GM19395 (cell line): ENCODE data around the gene LMCD1.

ENCODE experiments used
- ATAC-seq: cut with Tn5 transposase; IDR thresholded peaks from one replicate; pipeline ENCODE4 v1.9.1; 2021; ENCODE audit warnings: mild to moderate bottlenecking, moderate library complexity; ENCODE audit not compliant: unreplicated experiment

LMCD1 gene

DNA sequence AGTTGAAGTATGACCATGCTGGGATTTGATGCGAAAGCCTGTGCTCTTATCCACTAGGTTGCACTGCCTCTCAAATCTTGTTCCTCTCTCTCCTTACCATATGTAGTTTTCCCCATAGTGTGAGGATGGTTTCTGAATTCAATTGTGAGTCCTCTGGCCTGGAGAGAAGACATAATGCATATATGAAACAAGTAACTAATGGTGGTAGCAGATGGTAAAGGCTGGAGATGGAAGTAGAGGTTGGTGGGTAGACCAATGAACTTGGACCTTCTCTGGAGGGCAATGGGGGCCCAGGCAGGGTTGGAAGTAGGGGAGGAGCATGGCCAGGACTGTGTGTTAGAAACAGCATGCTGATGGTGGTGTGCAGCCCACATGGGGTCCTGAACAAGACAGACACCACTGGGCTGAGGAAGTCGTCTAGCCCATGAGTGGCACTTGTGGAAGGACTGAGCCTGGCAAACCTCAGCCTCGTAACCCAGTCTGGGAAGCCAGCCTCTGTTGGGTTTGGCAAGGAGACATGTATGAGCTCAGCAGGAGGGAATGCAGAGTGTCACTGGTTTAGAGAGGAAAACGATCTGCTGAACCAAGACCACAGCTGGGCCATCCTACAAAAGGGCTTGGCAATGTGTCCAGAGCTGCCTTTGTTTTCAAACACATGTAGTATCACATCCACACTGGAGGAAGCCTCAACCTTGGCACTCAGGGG is 18.5 kb upstream of the LMCD1 start:
- ATAC-seq, result no peak

DNA sequence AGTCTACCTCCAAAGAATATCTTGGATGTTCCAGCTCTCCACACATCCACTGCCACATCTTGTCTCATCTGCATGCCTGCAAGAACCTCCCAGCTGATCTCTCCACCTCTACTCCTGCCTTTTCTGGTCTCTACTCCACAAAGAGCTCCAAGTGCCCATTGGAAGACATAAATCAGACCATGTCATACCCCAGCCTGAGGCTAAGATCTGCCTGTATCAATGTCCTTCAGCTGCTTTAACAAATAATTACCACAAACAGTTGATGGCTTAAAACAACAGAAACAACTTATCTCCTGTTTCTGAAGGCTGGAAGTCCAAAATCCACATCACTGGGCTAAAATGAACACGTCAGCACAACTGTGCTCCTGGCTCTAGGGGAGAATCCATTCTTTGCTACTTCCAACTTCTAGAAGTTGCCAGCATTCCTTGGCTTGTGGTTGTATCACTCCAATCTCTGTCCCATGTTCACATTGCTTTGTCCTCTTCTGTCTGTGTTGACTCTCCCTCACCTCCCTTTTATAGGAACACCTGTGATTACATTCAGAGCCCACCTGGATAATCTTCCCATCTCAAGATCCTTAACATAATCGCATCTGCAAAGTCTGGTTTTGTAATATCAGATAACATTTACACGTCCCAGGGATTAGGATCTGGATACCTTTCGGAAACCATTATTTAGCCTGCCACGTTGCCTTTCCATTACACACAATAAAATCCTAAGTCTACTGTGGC is 17.0 kb upstream of the LMCD1 start:
- ATAC-seq, result no peak

DNA sequence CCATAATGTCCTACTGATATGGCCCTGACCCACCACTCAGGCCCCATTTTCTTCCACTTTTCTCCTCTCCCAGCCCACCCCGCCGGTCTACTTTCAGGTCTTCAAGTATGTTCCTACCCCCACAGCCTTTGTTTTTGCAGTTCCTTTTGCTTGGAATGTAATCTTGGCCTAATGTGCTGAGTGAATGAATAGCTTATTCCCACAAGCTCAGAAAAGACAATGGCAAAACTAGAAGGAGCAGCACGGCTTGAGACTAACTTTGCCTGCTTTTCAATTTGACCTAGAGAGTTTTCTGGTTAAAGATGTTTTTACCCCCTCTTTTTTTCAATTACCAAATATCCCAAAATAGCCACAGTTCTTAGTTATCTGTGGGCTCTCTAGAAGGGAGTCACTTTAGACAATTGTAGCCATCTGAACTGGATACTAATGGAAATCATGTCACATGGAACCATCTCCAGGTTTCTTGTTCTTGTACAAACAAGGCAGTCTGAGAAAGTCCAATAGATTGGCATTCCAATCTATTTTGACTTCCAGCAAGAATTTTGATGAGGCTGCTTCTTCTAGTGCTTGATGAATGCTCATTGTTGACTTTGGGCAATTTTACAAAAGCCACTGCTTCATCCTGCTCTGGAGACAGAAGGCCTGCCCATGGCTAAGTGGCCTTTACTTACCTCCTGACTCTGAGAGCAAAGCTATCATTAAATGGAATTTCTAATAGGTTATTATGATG is 16.3 kb upstream of the LMCD1 start:
- ATAC-seq, result no peak

DNA sequence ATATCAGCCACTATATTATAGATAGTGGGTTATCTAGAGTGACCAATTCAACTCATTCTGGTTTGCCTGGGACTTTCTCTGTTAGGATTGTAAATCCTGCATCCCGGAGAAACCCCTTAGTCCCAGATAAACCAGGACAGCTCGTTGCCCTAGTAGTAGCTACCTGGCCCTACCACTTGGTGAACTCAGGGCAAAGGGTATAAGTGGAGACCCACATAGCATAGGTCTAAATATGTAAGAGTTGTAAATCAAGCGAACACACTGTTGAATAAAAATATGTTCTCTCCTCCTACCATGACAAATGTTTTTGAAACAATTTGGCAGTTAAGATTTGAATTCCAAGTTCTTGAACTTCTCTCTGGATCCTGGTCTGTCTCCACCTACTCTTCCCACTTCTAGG is 15.7 kb upstream of the LMCD1 start:
- ATAC-seq, result no peak

DNA sequence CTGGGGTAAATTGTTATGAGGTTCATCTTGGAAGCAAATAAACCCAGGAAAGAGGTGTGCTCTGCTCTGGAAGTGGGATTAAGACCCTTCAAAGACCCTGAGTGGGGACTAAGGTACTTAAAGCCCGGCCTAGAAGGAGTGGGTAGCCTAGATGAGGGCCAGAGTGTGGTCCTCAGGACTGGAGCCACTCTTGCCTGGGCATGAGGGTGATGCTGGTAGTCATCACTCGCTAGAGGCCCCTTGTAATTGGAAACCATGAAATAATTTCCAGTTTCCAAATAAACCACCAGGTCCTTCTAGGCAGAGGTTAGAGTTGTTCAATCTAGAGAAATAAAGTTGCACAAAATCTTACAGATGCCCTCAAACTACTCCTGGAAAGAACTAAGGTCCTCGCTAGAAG is 15.2 kb upstream of the LMCD1 start:
- no peak for ATAC-seq

DNA sequence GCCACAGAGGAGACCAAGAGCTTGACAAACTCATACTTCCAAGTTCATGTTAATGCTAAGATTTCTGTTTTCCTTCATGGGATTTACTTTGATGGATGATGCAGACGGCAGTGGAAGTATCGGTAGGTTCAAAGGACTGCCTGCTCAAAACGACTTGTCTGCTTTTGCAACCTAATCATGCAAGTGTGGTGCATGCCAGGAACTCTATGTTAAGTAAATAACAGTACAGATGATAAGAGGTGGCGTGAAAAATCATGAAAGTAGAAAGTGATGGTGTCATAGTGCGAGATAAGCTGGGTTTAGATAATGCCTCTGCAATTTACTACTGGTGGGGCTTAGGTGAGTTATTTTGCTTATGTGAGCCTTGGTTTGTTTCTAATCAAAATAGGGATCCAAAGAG is 14.7 kb upstream of the LMCD1 start:
- ATAC-seq, result no peak

DNA sequence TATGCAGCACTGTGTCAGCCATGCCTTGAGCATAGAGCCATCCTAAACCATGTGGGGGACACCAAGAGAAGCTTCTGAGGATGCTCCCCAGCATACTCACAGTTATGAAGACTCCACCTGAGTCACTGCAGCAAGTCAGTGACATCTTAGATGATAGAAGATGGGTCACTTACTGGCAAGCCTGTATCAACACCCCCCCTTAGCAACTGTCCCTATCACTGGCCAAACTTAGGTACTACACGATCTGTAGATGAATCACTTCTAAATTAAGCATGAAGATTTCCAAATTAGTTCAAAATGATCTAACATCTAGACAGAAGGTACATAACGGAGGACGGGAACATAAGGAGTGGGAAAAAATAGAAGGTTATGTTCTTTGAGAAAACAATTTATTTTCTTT is 13.2 kb upstream of the LMCD1 start:
- no peak for ATAC-seq

DNA sequence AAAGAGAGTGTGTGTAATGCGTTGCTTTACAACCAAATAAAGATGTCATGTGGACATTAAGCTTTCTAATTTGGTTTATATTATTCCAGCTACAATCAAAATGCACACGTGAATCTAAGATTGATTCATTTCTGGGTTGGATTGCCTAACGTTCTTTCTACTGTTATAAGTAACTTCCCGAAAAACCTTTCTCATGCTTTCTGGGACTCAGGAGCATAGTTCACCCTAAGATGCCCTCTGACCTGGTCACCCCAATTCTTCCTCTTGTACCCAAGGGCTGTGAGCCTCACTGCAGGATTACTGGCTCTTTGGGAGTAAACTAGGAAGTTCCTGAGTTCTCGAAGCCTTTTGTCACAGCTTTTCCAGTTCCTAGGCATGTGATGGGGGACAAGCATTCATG is 12.7 kb upstream of the LMCD1 start:
- no peak for ATAC-seq

DNA sequence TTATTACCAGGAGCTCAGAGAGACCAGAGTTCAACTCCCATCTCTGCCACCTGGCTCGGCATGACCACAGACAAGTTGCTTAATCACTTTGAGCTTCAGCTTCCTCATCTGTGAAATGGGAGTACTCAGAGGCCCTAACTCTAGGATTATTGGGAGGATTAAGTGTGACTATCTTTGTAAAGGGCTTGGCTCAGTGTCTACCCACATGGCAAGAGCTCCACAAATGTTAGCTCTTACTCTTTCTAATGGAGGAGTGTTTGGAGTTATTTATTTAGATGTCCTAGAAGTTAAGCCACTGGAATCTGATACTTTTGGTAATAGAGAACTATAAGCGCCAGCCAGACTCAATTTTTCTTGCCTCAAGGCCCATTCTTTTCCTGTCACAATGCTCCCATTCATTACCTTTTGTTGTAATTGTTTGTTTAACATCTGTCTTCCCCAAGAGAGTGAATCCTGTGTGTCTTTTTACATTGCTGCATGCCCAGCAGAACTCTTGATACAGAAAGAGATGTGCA is 12.3 kb upstream of the LMCD1 start:
- no peak for ATAC-seq

DNA sequence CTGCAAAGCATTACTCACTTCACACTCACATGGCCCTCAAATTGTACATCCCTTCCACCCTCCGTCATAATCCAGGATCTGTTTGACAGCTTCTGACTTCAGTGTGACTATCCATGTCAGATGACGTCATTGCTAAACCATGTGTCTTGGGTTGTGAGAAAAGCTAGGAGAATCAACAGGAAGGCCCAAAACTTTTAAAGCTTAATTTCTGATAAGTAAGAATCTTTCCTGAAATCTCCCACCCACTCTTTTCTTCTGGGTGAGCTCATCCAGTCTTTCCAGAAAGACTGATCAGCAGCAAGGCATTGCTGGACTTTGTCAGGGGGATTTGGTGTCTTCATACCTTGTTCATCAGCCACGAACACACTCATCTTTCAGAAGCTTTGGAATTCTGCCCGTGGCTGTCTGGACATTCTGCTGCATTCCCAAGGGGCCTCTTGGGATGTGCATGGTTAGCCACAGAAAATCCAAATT is 11.5 kb upstream of the LMCD1 start:
- no peak for ATAC-seq

DNA sequence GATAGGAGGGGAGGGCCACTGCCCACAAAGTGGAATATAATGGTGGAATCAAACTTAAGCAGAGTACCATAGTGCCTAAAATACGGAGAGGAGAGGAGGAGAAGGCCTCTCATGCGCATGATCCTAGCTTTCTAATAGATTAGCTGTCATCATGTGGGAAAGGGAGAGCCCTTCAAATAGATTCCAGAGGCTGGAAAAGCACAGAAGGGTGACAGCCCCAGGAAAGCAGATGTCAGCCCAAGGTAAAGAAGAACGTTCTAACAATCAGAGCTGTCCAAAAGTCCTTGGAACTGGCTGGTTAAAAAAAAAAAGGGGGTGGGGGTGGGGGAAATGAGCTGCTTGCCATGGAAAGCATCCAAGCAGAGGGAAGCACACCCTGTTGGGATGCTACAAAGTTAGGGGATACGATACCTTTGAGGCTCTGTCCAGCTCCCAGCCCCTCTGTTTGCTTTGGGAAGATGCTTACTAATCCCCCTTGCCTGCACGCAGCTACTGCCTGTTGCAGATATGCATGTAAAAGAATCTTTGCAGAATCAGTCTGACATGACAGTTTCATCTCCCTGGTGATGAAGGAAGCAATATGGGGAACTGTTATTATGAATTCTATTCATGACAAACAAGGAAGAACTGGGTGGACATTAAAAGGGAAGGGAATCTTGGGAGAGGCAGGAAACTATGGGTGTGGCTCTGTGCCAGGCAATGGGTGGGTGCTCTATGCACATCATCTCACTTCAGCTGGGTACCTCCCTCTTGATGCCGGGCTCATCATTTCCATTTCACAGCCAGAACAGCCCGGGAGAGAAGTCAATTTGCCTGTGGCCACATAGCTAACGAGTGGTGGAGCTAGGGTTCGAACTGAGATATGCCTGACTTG is 10.1 kb upstream of the LMCD1 start:
- ATAC-seq, result no peak

DNA sequence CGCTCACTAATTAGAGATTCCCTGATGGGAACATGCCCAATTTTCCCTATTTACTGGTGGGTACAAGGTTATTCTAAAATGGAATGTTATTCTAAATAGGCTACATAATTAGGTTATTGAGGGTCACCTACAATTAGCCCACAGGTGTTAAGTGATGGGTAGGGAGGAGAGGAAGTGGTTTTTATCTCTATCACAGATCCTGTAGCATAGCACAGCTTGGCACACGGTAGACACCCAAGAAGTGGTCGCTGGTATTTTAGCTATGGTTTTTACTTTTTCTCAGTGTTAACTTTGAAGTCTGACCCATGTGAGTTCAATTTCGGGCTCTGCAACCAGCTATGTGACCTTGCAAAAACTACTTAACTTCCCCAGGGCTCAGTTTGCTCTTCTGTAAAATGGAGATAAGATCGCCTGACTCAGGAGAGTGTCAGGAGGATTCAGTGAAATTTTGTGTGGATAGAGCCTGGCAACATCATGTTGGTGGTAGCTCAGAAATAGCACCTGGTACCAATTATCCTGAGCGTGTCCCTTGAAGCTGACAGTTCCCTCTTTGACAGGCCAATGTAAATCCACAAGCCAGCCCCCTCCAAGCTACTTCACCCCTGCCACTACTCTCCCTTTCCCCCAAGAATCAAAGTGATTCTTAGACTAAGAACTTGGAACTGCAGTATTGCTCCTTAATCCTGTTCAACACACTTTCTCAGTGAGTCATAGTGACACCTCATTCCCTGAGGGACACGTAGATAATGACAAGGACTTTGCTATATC is 8.7 kb upstream of the LMCD1 start:
- ATAC-seq, result no peak

DNA sequence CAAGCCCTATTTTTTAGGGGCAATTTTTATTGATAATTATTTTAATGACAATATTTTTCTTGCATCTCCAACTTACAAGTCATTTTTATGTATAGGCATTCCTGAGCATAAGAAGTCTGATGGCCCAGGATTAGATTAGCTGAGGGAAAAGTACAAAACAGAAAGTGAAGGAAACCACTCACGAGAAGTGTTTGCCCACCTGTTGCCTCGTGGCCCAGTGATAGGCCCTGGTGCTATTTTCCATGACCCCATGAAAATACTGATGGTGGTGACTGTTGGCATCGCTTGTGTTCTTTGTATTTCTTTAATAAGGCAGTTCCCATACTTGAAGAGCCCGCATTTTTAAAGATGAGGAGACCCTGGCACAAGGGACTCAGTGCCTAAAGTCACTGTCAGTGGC is 7.9 kb upstream of the LMCD1 start:
- no peak for ATAC-seq

DNA sequence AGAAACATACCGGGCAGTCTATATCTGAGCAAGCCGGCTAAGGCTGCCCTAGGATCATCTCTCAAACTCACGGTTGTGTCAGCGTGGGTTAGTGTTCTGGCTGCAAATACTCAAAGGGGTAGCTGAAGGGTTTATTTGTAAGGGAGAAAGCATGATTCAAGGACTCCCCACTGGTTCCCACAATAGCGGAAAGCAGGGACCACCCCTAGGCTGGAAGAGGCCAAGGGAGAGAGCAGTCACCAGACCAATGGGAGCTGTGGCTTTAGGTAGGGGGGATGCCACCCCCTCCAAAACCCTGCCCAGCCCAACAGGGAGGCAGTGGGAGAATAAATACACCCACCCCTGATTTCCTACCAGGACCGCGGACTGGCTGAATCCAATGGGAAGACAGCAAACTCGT is 7.3 kb upstream of the LMCD1 start:
- ATAC-seq, result no peak

DNA sequence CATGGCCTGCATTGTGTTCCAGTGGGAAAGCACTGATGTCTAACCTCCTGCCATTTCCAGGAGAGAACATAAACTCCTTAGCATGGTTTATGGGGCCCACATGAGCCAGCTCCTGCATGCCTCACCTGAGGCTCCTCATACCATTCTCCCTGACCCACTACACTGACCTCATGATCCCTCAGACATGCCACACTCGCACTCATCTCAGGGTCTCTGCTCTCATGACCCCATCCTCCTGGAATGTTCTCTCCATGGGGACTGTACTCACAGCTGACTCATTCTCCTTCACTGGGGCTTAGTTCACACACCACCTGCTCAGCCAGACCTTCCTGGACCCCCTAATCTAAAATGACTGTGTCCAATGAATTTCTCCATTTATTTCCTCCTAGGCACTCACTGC is 4.0 kb upstream of the LMCD1 start:
- ATAC-seq, result no peak

DNA sequence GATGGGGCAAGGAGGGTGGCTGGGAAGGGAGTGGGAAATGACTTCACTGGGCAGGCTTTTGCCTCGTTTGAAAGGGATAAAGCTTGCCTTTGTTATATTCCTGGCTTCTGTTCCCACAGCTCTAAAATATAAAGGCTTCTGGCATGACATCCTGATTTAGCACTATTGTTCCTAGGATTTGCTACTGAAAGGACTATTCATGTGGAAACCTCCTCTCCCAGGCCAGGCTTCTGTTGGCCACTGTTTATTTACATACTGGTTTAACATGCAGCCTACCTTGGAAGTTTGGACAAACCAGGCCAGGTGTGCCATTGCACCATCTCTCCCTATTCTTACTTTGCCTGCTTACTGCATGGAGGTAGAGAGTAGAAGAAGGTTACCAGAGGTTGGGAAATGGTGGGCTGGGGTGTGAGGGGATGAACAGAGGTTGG is 2.4 kb upstream of the LMCD1 start:
- no peak for ATAC-seq

DNA sequence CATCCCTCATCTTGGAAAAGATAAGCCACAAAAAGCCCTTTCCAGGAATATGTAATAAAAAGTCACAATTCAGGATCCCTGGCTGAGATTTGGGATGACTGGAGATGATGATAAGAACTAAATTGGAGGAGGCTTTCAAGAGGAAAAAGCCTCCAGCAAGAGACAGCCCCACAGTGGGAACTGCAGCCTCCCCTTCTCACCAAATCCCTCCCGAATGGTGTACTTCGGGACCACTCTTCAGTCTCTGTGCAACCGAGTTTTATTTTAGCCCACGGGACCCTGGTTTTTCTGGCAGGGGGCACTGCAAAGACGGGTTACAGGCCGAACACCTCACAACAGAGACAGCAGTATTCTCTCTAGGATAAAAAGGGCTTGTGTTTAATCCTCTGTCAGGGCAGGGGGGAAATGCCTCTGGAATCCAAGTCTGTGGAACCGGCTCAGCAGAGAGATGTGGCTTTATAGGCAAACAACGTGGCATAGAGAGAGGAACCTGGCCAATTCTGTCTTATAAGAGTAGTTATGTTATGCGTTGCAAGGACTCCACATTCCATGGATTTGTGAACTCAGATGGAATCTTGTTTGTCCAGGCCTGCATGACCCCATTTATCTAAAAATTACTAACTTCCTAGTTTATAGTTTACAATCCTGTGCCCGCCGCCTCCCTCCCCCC is 1.2 kb upstream of the LMCD1 start:
- ATAC-seq, result no peak

DNA sequence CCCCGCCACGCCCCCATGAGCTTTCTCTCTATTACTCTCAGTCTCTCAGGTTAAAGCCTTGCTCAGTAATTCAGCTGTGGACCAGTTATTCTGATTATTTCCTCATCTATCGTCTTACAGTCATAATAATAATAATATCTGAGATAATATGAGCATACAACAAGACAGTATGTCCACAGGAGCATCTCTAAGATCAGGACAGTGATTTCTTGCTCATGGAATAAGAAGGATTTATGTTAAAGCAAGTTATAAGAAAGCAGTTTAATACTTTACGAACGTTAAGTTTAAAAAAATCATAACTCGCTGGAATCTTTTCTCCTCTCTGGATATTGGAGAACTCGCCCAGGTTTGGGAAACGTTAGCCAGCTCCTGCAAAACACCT is 643 bp upstream of the LMCD1 start:
- no peak for ATAC-seq

DNA sequence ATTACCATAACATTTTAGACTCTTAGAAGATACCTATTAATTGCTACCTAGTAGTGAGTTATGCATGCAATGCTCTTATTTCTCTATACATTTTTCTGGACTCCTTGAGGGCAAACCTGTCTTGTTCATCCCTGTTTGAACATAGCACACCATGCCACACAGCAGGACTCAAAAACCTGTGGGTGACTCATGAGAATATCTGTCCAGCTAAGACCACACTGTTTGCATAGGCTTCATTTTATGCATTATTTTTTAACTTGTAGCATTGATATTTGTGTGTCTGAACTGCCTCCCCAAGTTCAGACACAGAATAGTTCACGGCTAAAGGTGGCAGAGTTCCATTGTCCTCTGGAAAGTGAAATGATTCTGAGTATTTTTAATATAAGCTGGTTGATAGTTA is 1.8 kb downstream of the LMCD1 start:
- no peak for ATAC-seq
